SIG-M5 (cell line): ENCODE measurements around the gene PCDHGB5.
"Not testable (repeated sequence)": the region's sequence is repeated elsewhere in the genome, so short reads cannot be mapped to it uniquely, and the experiment has no call there.

Experiments
- DNase-seq: peaks from one replicate; lab custom pipeline; 2025; lab: John Stamatoyannopoulos, UW

The PCDHGB5 gene

GRCh38 chr5:141397756-141398551 is at the start of gene PCDHGB5:
Gene PCDHGB5 (plus strand): TSS chr5:141397947. CDS start chr5:141398128, 181 bp downstream.
- DNase-seq = not testable (repeated sequence)

- no peak for DNase-seq
Observed at GRCh38 chr5:141349917-141350619, 47.7 kb upstream of the PCDHGB5 start, which contains the start of gene PCDHGB1. Gene PCDHGB1 (plus strand): TSS chr5:141350099. CDS start chr5:141350261, 162 bp downstream.

- no peak for DNase-seq
Observed at GRCh38 chr5:141351591-141351990, 46.2 kb upstream of the PCDHGB5 start.

GRCh38 chr5:141354900-141355469 is 42.8 kb upstream of the PCDHGB5 start, which contains the start of gene PCDHGA4:
Gene PCDHGA4 (plus strand): TSS chr5:141355021. CDS start chr5:141355108, 87 bp downstream.
- no peak for DNase-seq

GRCh38 chr5:141355641-141356040 is 42.1 kb upstream of the PCDHGB5 start:
- DNase-seq = no peak

GRCh38 chr5:141356133-141356532 is 41.6 kb upstream of the PCDHGB5 start:
- no peak for DNase-seq

- no peak for DNase-seq
Observed at GRCh38 chr5:141356950-141357349, 40.8 kb upstream of the PCDHGB5 start.

- DNase-seq = no peak
Observed at GRCh38 chr5:141359790-141360426, 37.8 kb upstream of the PCDHGB5 start, which contains the start of gene PCDHGB2. Gene PCDHGB2 (plus strand): TSS chr5:141359994. CDS start chr5:141360136, 142 bp downstream.

- no peak for DNase-seq
Observed at GRCh38 chr5:141360685-141361084, 37.1 kb upstream of the PCDHGB5 start.

- no peak for DNase-seq
Observed at GRCh38 chr5:141362719-141363118, 35.0 kb upstream of the PCDHGB5 start.

GRCh38 chr5:141363952-141364660 is 33.6 kb upstream of the PCDHGB5 start, which contains the start of gene PCDHGA5:
Gene PCDHGA5 (plus strand): TSS chr5:141364162. CDS start chr5:141364331, 169 bp downstream.
- no peak for DNase-seq

- DNase-seq = no peak
Observed at GRCh38 chr5:141366016-141366896, 31.5 kb upstream of the PCDHGB5 start.

GRCh38 chr5:141369994-141370848 is 27.5 kb upstream of the PCDHGB5 start, which contains the start of gene PCDHGB3:
Gene PCDHGB3 (plus strand): TSS chr5:141370242. CDS start chr5:141370395, 153 bp downstream.
- no peak for DNase-seq

- DNase-seq = no peak
Observed at GRCh38 chr5:141371572-141372475, 25.9 kb upstream of the PCDHGB5 start.

GRCh38 chr5:141373673-141374317 is 24.0 kb upstream of the PCDHGB5 start, which contains the start of gene PCDHGA6:
Gene PCDHGA6 (plus strand): TSS chr5:141373891. CDS start chr5:141374084, 193 bp downstream.
- DNase-seq = no peak

- DNase-seq = no peak
Observed at GRCh38 chr5:141374627-141375026, 23.1 kb upstream of the PCDHGB5 start.

GRCh38 chr5:141375444-141376155 is 22.1 kb upstream of the PCDHGB5 start:
- not testable (repeated sequence) for DNase-seq
